IMR-90 (cell line): ENCODE data around the gene SMOC1. TPM values are rescaled to one million over a fixed set of nuclear protein-coding genes. Genes with fewer than 3 reads are reported as not detected.

Source experiments
- ATAC-seq: fragments of 200-7000 bp; cut with Tn5 transposase; 2 replicates; pipeline ENCODE4 v1.9.1; 2020; ENCODE audit warnings: low read depth, mild to moderate bottlenecking, moderate library complexity
- BruUV-seq: library from RNA; stranded (reverse); fragments of 400-500 nt; replicated peaks from 2 replicates; lab custom pipeline; 2021; lab: Mats Ljungman, UMichigan
- CTCF ChIA-PET: fragments of 300-600 bp; formaldehyde crosslinking; extraction: SDS; loops from one replicate; lab custom pipeline; 2021; ENCODE audit warnings: antibody characterized with exemption; lab: Yijun Ruan, JAX
- POLR2A ChIA-PET: fragments of 300-600 bp; sonication (Branson Sonifier 250); formaldehyde crosslinking; loops from one replicate; lab custom pipeline; 2022; ENCODE audit warnings: antibody characterized with exemption; ENCODE audit not compliant: unreplicated experiment; lab: Charles Lee
- DNase-seq: peaks from one replicate; pipeline ENCODE4 v3.0.0; 2013
- H2AFZ ChIP-seq: replicated peaks from 2 replicates; pipeline ENCODE3; 2013; ENCODE audit warnings: low read length, mild to moderate bottlenecking; ENCODE audit not compliant: poor library complexity
- H2AK5ac ChIP-seq: 2 replicates; pipeline ENCODE4 v1.6.1; 2013; ENCODE audit warnings: low read depth, low read length, inconsistent platforms
- H2AK9ac ChIP-seq: replicated peaks from 2 replicates; pipeline ENCODE3; 2013; ENCODE audit warnings: mild to moderate bottlenecking, low read depth, low read length, moderate library complexity; ENCODE audit not compliant: poor library complexity
- H2BK120ac ChIP-seq: 2 replicates; pipeline ENCODE4 v1.6.1; 2013; ENCODE audit warnings: low read depth, low read length, inconsistent platforms
- H2BK15ac ChIP-seq: 3 replicates; pipeline ENCODE4 v1.6.1; 2013; ENCODE audit warnings: low read depth, low read length, inconsistent platforms
- H2BK20ac ChIP-seq: 2 replicates; pipeline ENCODE4 v1.6.1; 2013; ENCODE audit warnings: low read depth, mild to moderate bottlenecking, inconsistent platforms, low read length, moderate library complexity
- H2BK5ac ChIP-seq: 2 replicates; pipeline ENCODE4 v1.6.1; 2013; ENCODE audit warnings: mild to moderate bottlenecking, low read depth, low read length, inconsistent platforms; ENCODE audit not compliant: poor library complexity, severe bottlenecking
- H3K14ac ChIP-seq: replicated peaks from 2 replicates; pipeline ENCODE4 v1.6.1; 2013; ENCODE audit warnings: low read depth, low read length, inconsistent platforms
- H3K18ac ChIP-seq: 2 replicates; pipeline ENCODE4 v1.6.1; 2013; ENCODE audit warnings: low read depth, low read length, control low read depth
- H3K23ac ChIP-seq: 2 replicates; pipeline ENCODE4 v1.6.1; 2013; ENCODE audit warnings: low read depth, low read length, inconsistent platforms
- H3K27ac ChIP-seq: 2 replicates; pipeline ENCODE4 v1.5.1; 2013; ENCODE audit warnings: mild to moderate bottlenecking, control low read depth, low read length; ENCODE audit not compliant: insufficient read depth
- H3K27me3 ChIP-seq: 2 replicates; pipeline ENCODE4 v1.6.1; 2013; ENCODE audit warnings: low read length; ENCODE audit not compliant: control insufficient read depth, insufficient read depth
- H3K36me3 ChIP-seq: 2 replicates; pipeline ENCODE4 v1.6.1; 2013; ENCODE audit warnings: low read length, mixed read lengths; ENCODE audit not compliant: control insufficient read depth, insufficient read depth
- H3K4ac ChIP-seq: 2 replicates; pipeline ENCODE4 v1.6.1; 2013; ENCODE audit warnings: low read depth, low read length, inconsistent platforms
- H3K4me1 ChIP-seq: 2 replicates; pipeline ENCODE4 v1.6.1; 2013; ENCODE audit warnings: low read length, mixed read lengths; ENCODE audit not compliant: control insufficient read depth, insufficient read depth
- H3K4me2 ChIP-seq: 2 replicates; pipeline ENCODE4 v1.6.1; 2013; ENCODE audit warnings: low read depth, mild to moderate bottlenecking, control low read depth, low read length, moderate library complexity
- H3K4me3 ChIP-seq: 2 replicates; pipeline ENCODE4 v1.5.1; 2013; ENCODE audit warnings: low read depth, mild to moderate bottlenecking, control low read depth, low read length, moderate library complexity; ENCODE audit not compliant: insufficient read depth
- H3K56ac ChIP-seq: 2 replicates; pipeline ENCODE4 v1.6.1; 2013; ENCODE audit warnings: low read length, inconsistent platforms; ENCODE audit not compliant: insufficient read depth; ENCODE audit errors: extremely low read depth
- H3K79me1 ChIP-seq, 2 experiments: 2 replicates each; pipeline ENCODE4 v1.6.1; 2013; ENCODE audit warnings: low read length in 2 of 2, inconsistent platforms in 1 of 2, low read depth in 1 of 2
- H3K9ac ChIP-seq: 2 replicates; pipeline ENCODE4 v1.6.1; 2013; ENCODE audit warnings: low read depth, low read length, control low read depth
- H3K9me1 ChIP-seq: 2 replicates; pipeline ENCODE4 v1.6.1; 2013; ENCODE audit warnings: low read length, inconsistent platforms; ENCODE audit not compliant: insufficient read depth
- H3K9me3 ChIP-seq: 2 replicates; pipeline ENCODE4 v1.6.1; 2013; ENCODE audit warnings: low read length; ENCODE audit not compliant: control insufficient read depth, insufficient read depth
- H4K20me1 ChIP-seq: 2 replicates; pipeline ENCODE4 v1.6.1; 2013; ENCODE audit warnings: low read length, inconsistent platforms; ENCODE audit not compliant: insufficient read depth
- H4K5ac ChIP-seq: 2 replicates; pipeline ENCODE4 v1.6.1; 2013; ENCODE audit warnings: mild to moderate bottlenecking, low read depth, low read length, control low read depth
- H4K8ac ChIP-seq, 2 experiments: 2 replicates each; pipeline ENCODE4 v1.6.1; 2013; ENCODE audit warnings: low read depth in 2 of 2, low read length in 2 of 2, control low read depth in 1 of 2, inconsistent platforms in 1 of 2
- H4K91ac ChIP-seq: 2 replicates; pipeline ENCODE4 v1.6.1; 2013; ENCODE audit warnings: low read depth, low read length, inconsistent platforms; ENCODE audit not compliant: insufficient read depth
- BHLHE40 ChIP-seq: fragments of 150-350 bp; IDR thresholded peaks from 2 replicates; pipeline ENCODE4 v1.6.1; 2016; ENCODE audit warnings: mild to moderate bottlenecking, low read depth, low read length
- CEBPB ChIP-seq: IDR thresholded peaks from 2 replicates; pipeline ENCODE4 v1.6.1; 2012; ENCODE audit warnings: low read depth, low read length, improper control_type of control experiment
- FOS ChIP-seq: fragments of 150-350 bp; IDR thresholded peaks from 2 replicates; pipeline ENCODE4 v1.6.1; 2016; ENCODE audit warnings: low read depth, low read length
- MXI1 ChIP-seq: IDR thresholded peaks from 2 replicates; pipeline ENCODE4 v1.6.1; 2012; ENCODE audit warnings: low read depth, mild to moderate bottlenecking, low read length, moderate library complexity, borderline replicate concordance
- NFE2L2 ChIP-seq: fragments of 150-350 bp; IDR thresholded peaks from 2 replicates; pipeline ENCODE4 v1.6.1; 2016; ENCODE audit warnings: low read depth, mild to moderate bottlenecking, low read length
- POLR2A ChIP-seq: IDR thresholded peaks from 2 replicates; pipeline ENCODE4 v1.6.1; 2012; ENCODE audit warnings: mild to moderate bottlenecking, low read depth, low read length
- RFX5 ChIP-seq: IDR thresholded peaks from 2 replicates; pipeline ENCODE4 v1.8.0; 2012; ENCODE audit warnings: low read depth, mild to moderate bottlenecking, low read length, moderate library complexity
- SMC3 ChIP-seq: fragments of 150-350 bp; IDR thresholded peaks from 2 replicates; pipeline ENCODE4 v1.6.1; 2016; ENCODE audit warnings: low read depth, mild to moderate bottlenecking, antibody characterized with exemption, low read length, moderate library complexity
- USF2 ChIP-seq: fragments of 150-350 bp; IDR thresholded peaks from 2 replicates; pipeline ENCODE4 v1.6.1; 2017; ENCODE audit warnings: mild to moderate bottlenecking, antibody characterized with exemption, low read length, low read depth
- WGBS, 2 experiments: methylation state at CpG; one replicate each; pipeline versions ENCODE4 v1.1.5 to v1.1.7; 2013; ENCODE audit warnings: missing lambda C conversion rate in 2 of 2; ENCODE audit not compliant: insufficient read length in 1 of 2; ENCODE audit errors: extremely low coverage in 2 of 2; 5-methylcytosine and 5-hydroxymethylcytosine counted together
- dilution Hi-C: fragments of 300-500 bp; cut with HindIII; formaldehyde crosslinking; loops from one replicate; pipeline ENCODE4 v1.14.3; 2018; ENCODE audit warnings: low sequenced_read_pairs; ENCODE audit not compliant: unreplicated experiment
- in situ Hi-C: fragments of 300-500 bp; cut with MboI; formaldehyde crosslinking; loops from 3 replicates; pipeline ENCODE4 v1.14.3; 2019; ENCODE audit warnings: low sequenced_read_pairs, inconsistent platforms, mixed read lengths
- intact Hi-C: fragments of 100-400 bp; cut with micrococcal nuclease; formaldehyde crosslinking; loops from 2 replicates; pipeline ENCODE4 v1.10.0; 2022
- polyA plus RNA-seq, 3 experiments: library from polyadenylated mRNA; depleted of rRNA; stranded (reverse); fragments of >200 nt; gene quantifications; 2 replicates each; pipeline ENCODE4 v1.2.3, GENCODE V29; 2012; ENCODE audit warnings: low replicate concordance in 1 of 3
- total RNA-seq: library from RNA; depleted of rRNA; stranded (reverse); fragments of >200 nt; gene quantifications from 2 replicates; pipeline ENCODE4 v1.2.3, GENCODE V29; 2012

The SMOC1 gene
- total and polyA plus RNA-seq, 2 of the 4 experiments (the other 2 are of a cell fraction) = 0.90 to 4.1 TPM

- dilution Hi-C loops (no loop called here), in situ Hi-C loops (no loop called here), intact Hi-C loops (no loop called here)
- DNase-seq (no peak), ATAC-seq (no peak)
- Histone ChIP-seq H3K14ac (no peak overlapping the region), H2AK5ac (no peak overlapping the region), H4K20me1 (no peaks in the 10 kb centered on the region), H4K8ac (no peak overlapping the region), H3K56ac (no peak overlapping the region), H3K4me1 (no peaks in the 10 kb centered on the region; the same call in 1 of the 2 replicates), H3K18ac (no peak overlapping the region), H4K91ac (no peak overlapping the region), H2AFZ (no peak overlapping the region), H2BK15ac (no peak overlapping the region), H2BK20ac (no peak overlapping the region), H3K9ac (no peak overlapping the region), H3K4me3 (no peak overlapping the region), H4K5ac (no peak overlapping the region), H2BK120ac (no peak overlapping the region), H2AK9ac (no peak overlapping the region), H3K9me1 (no peaks in the 10 kb centered on the region), H3K4ac (no peak overlapping the region), H2BK5ac (no peak overlapping the region), H3K36me3 (no peaks in the 10 kb centered on the region), H3K9me3 (no peaks in the 10 kb centered on the region), H3K27ac (no peak overlapping the region), H3K27me3 (peaks cover 45% of the 10 kb centered on the region), H3K4me2 (no peak overlapping the region), H3K79me1 (no peaks in the 10 kb centered on the region), H3K23ac (no peak overlapping the region)
- no peak for TF ChIP-seq RFX5
- no peak for TF ChIP-seq BHLHE40
- no peak for TF ChIP-seq SMC3
- TF ChIP-seq CEBPB = no peak
- TF ChIP-seq USF2 = no peak
- no peak for TF ChIP-seq MXI1
- no peak for TF ChIP-seq FOS
- TF ChIP-seq POLR2A = no peak
- no peak for TF ChIP-seq NFE2L2
- no TSS peak for BruUV-seq
- ChIA-PET CTCF (interaction anchor here (0.6 to 1.2 kb wide), 2 partner anchors 32 to 522 kb away, joined by 3 read pairs; no protein-coding TSS in a partner anchor), POLR2A (no interaction called here)
- no CpG with 5 or more reads among the region's 8 CpGs for WGBS, 2 experiments
Measured at GRCh38 chr14:69855180-69855832, 23.9 kb upstream of the SMOC1 start.
